Measurements from ENCODE around the gene RIPOR3.

GRCh38 chr20:50659975-50660670, 31.2 kb downstream of the RIPOR3 start:
- TF ChIP-seq CTCF (IDR thresholded peaks at IDR 0.05; ENCODE audit: insufficient read depth, low read length) (no peak), GABPA (IDR thresholded peaks at IDR 0.05; ENCODE audit: low read depth) (no peak), POLR2AphosphoS5 (IDR thresholded peaks at IDR 0.05; ENCODE audit: low read depth) (no peak), SPI1 (IDR thresholded peaks at IDR 0.05; ENCODE audit: borderline replicate concordance, low read depth) (no peak), REST (IDR thresholded peaks at IDR 0.05; ENCODE audit: insufficient replicate concordance, low read depth) (no peak)
